ENCODE results near the gene LIN9.
"Not testable (repeated sequence)": the region's sequence is repeated elsewhere in the genome, so short reads cannot be mapped to it uniquely, and the experiment has no call there.

The LIN9 gene

GRCh38 chr1:226308723-226309397 is at the start of gene LIN9:
LIN9 (minus strand) TSS chr1:226309164; CDS start chr1:226309139, 25 bp downstream.
- peak; percentile 90 for DNase-seq (ENCODE audit: low spot score)

GRCh38 chr1:226357416-226357815 is 48.5 kb upstream of the LIN9 start:
- no peak for DNase-seq (ENCODE audit: low spot score)

GRCh38 chr1:226355669-226356551 is 46.9 kb upstream of the LIN9 start:
- DNase-seq (ENCODE audit: low spot score) = no peak

- no peak for DNase-seq (ENCODE audit: low spot score)
Measured at GRCh38 chr1:226355016-226355415, 46.1 kb upstream of the LIN9 start.

- DNase-seq (ENCODE audit: low spot score) = no peak
Measured at GRCh38 chr1:226353698-226354525, 44.9 kb upstream of the LIN9 start.

- DNase-seq (ENCODE audit: low spot score) = no peak
Measured at GRCh38 chr1:226351709-226352108, 42.7 kb upstream of the LIN9 start.

- DNase-seq (ENCODE audit: low spot score) = no peak
Measured at GRCh38 chr1:226350519-226350865, 41.5 kb upstream of the LIN9 start.

GRCh38 chr1:226349801-226350518 is 41.0 kb upstream of the LIN9 start:
- DNase-seq (ENCODE audit: low spot score) = no peak

GRCh38 chr1:226349081-226349480 is 40.1 kb upstream of the LIN9 start:
- no peak for DNase-seq (ENCODE audit: low spot score)

- no peak for DNase-seq (ENCODE audit: low spot score)
Measured at GRCh38 chr1:226344441-226345259, 35.7 kb upstream of the LIN9 start.

- DNase-seq (ENCODE audit: low spot score) = no peak
Measured at GRCh38 chr1:226342656-226343055, 33.7 kb upstream of the LIN9 start.

- DNase-seq (ENCODE audit: low spot score) = not testable (repeated sequence)
Measured at GRCh38 chr1:226340111-226340510, 31.1 kb upstream of the LIN9 start.

GRCh38 chr1:226337276-226337875 is 28.4 kb upstream of the LIN9 start:
- no peak for DNase-seq (ENCODE audit: low spot score)

GRCh38 chr1:226335661-226336060 is 26.7 kb upstream of the LIN9 start:
- DNase-seq (ENCODE audit: low spot score) = no peak

- no peak for DNase-seq (ENCODE audit: low spot score)
Measured at GRCh38 chr1:226332947-226333346, 24.0 kb upstream of the LIN9 start.

GRCh38 chr1:226329237-226329636 is 20.3 kb upstream of the LIN9 start:
- no peak for DNase-seq (ENCODE audit: low spot score)

GRCh38 chr1:226327761-226328162 is 18.8 kb upstream of the LIN9 start:
- no peak for DNase-seq (ENCODE audit: low spot score)

- no peak for DNase-seq (ENCODE audit: low spot score)
Measured at GRCh38 chr1:226325178-226325577, 16.2 kb upstream of the LIN9 start.

- DNase-seq (ENCODE audit: low spot score) = no peak
Measured at GRCh38 chr1:226324479-226324878, 15.5 kb upstream of the LIN9 start.

GRCh38 chr1:226322986-226323385 is 14.0 kb upstream of the LIN9 start:
- DNase-seq (ENCODE audit: low spot score) = no peak

- no peak for DNase-seq (ENCODE audit: low spot score)
Measured at GRCh38 chr1:226320930-226321329, 12.0 kb upstream of the LIN9 start.
